Retinal pigment epithelial cell (primary cell): Measurements from ENCODE around the gene PSENEN.

Experiments
- DNase-seq: peaks from one replicate; pipeline ENCODE4 v3.0.0-alpha.2; 2010; ENCODE audit warnings: low read depth
- H3K4me3 ChIP-seq: 2 replicates; pipeline ENCODE4 v1.5.1; 2011; ENCODE audit warnings: mild to moderate bottlenecking, low read length, control low read depth, moderate library complexity
- CTCF ChIP-seq: conservative IDR thresholded peaks from 2 replicates; pipeline ENCODE4 v1.5.1; 2011; ENCODE audit warnings: low read depth, low read length, control low read depth, inconsistent platforms

The PSENEN gene

GRCh38 chr19:35708391-35708790 lies 37.1 kb upstream of the PSENEN start:
- no peak overlapping the region for H3K4me3 ChIP-seq
- no peak for TF ChIP-seq CTCF

GRCh38 chr19:35710784-35711723 lies 34.4 kb upstream of the PSENEN start:
- DNase-seq, result no peak
- H3K4me3 ChIP-seq, result no peak overlapping the region
- TF ChIP-seq CTCF, result no peak

More at GRCh38 chr19:35708391-35708790, 37.1 kb upstream of the PSENEN start:
- no peak for DNase-seq

GRCh38 chr19:35712567-35713505 lies 32.6 kb upstream of the PSENEN start:
- TF ChIP-seq CTCF, result no peak
- H3K4me3 ChIP-seq, result no peak overlapping the region
- DNase-seq, result no peak

GRCh38 chr19:35713506-35713850 lies 32.0 kb upstream of the PSENEN start:
- no peak for DNase-seq
- H3K4me3 ChIP-seq, result no peak overlapping the region
- no peak for TF ChIP-seq CTCF

DNA sequence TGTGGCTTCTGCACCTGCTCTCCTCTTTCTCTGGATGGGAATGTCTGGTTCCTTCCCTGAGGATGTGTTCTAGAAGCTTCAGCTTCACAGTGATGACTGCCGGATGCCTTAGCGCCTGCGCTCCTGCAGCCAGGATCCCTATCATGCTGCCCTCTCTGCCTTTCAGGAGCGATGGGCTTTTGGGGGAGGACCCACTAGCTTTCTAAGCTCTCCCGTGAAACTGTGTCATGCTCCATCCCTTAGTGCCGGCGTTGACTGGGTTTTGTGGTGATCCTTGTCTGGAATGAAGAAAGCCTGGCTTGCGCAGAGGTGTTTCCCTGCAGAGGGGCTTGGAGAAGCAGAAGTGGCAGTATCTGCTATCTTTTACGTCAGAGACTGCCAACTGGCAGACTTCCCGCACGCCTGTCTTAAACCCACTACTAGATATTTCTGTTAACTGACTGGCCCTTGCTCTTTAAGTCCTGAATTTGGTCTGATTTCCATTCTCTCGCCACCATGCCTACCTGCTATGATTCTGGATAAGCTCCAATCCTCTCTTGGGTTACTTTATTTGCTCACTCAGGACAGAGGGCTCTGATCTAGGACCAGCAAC lies 31.5 kb upstream of the PSENEN start:
- TF ChIP-seq CTCF, result no peak
- no peak for DNase-seq
- no peak overlapping the region for H3K4me3 ChIP-seq

DNA sequence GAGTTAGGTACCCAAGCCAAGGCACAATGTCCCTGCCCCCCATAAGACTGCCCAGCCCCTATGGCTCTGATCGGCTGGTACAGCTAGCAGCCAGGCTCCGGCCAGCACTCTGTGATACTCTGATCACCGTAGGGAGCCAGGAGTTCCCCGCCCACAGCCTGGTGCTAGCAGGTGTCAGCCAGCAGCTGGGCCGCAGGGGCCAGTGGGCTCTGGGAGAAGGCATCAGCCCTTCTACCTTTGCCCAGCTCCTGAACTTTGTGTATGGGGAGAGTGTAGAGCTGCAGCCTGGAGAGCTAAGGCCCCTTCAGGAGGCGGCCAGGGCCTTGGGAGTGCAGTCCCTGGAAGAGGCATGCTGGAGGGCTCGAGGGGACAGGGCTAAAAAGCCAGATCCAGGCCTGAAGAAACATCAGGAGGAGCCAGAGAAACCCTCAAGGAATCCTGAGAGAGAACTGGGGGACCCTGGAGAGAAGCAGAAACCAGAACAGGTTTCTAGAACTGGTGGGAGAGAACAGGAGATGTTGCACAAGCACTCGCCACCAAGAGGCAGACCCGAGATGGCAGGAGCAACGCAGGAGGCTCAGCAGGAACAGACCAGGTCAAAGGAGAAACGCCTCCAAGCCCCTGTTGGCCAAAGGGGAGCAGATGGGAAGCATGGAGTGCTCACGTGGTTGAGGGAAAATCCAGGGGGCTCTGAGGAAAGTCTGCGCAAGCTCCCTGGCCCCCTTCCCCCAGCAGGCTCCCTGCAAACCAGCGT lies 30.7 kb upstream of the PSENEN start:
- TF ChIP-seq CTCF, result no peak
- DNase-seq, result no peak
- H3K4me3 ChIP-seq, result no peak overlapping the region
